Activated naive CD8-positive, alpha-beta T cell treated with anti-CD3 and anti-CD28 coated beads, Interleukin-2, amount 50 U/mL, for 16 hours (primary cell): Measurements from ENCODE around the gene PLPP6.

Source experiments
- DNase-seq: peaks from one replicate; pipeline ENCODE4 v3.0.0-alpha.2; 2020; ENCODE audit warnings: low read depth, low spot score

The PLPP6 gene

GRCh38 chr9:4700091-4700490, 38.0 kb downstream of the PLPP6 start:
- no peak for DNase-seq

DNA sequence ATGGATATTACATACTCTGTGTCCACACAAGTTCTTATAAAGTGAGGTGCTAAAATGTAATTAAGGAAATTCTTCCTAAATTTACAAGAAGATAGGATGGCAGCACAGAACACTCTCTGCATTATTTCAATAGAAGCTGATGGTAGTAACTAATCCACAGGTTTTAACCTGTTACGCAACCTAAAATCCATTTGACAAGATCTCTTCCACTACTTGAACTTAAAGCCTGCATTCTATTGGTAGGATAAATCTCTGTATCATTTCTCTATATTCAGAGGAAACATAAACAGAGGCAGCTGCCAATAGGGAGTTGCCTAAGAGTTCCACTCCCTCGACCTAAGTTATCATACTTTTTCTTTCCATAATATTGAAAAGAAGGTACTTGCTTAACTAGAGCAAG, 38.8 kb downstream of the PLPP6 start:
- DNase-seq = no peak

GRCh38 chr9:4701526-4701925, 39.4 kb downstream of the PLPP6 start:
- no peak for DNase-seq

GRCh38 chr9:4704129-4704528, 42.0 kb downstream of the PLPP6 start:
- DNase-seq = no peak

DNA sequence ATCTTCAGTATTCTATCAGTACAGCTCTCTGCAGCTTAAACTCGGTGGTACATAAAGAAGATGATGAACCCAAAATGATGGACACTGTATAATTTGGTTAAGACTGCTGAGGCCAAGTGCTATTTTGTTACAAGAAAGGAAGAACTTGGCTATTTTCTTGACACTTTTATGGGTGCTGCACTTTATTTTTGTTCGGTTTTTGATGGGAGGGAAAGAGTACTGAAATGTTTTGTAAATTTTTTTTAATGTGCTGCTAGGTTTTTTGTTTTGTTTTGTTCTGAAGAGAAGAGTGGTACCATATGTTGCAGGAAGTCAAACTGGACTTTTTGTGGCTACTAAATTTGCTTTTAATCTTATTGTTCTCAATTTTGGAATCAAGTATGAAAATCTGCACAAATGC, 43.9 kb downstream of the PLPP6 start:
- DNase-seq = no peak

- DNase-seq = no peak
Measured at GRCh38 chr9:4706971-4707622, 45.0 kb downstream of the PLPP6 start.

DNA sequence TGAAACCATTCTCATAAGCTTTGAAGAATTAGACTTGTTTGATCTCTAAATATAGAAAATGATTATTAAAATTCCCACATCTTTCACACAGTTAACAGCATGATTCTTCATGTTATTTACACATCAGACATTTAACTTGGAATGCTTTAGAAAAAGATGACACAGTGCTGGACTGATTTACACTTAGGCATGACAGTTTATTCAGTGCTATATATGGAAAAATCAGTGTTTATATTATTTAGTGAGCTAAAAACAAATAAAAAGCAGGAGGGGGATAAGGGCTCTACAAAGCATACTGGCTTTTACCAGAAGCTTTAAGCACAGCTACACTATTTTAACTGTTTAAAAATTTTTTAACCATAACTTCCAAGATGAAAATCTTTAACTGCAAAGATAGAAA, 47.3 kb downstream of the PLPP6 start:
- DNase-seq = no peak

DNA sequence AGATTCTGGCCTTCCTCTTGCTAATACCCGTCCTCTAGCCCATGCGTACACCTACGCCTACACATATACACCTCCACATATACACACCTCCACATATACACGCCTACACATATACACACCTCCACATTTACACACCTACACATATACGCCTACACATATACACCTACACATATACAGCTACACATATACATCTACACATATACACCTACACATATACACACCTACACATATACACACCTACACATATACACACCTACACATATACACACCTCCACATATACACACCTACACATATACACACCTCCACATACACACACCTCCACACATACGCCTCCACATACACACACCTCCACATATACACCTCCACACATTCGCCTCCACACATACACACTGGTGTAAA, 51.8 kb downstream of the PLPP6 start:
- DNase-seq = no peak

GRCh38 chr9:4714266-4715016, 52.3 kb downstream of the PLPP6 start:
- no peak for DNase-seq
